Ovary (tissue), 3 donors: Measurements from ENCODE around the gene IQSEC3.

Source experiments
- EP300 ChIP-seq: sonication (generic); formaldehyde crosslinking; IDR thresholded peaks from one replicate; pipeline ENCODE4 v1.6.1; 2017; ENCODE audit warnings: antibody characterized with exemption
- POLR2A ChIP-seq: fragments of 450-650 bp; IDR thresholded peaks from one replicate; pipeline ENCODE4 v1.6.1; 2017; ENCODE audit warnings: antibody characterized with exemption, mild to moderate bottlenecking, moderate library complexity
- TF ChIP-seq, protein P1 (sequence below), 3 donors: fragments of 450-650 bp in 2 of 3; fragments of 200-600 bp in 1 of 3; IDR thresholded peaks; one replicate each; pipeline versions ENCODE4 v1.5.1 to v1.8.0; 2016 to 2022; ENCODE audit warnings: antibody characterized with exemption in 3 of 3, mild to moderate bottlenecking in 1 of 3
- donor health status: DM: no; HTN: no; CAD: no.

DNA sequence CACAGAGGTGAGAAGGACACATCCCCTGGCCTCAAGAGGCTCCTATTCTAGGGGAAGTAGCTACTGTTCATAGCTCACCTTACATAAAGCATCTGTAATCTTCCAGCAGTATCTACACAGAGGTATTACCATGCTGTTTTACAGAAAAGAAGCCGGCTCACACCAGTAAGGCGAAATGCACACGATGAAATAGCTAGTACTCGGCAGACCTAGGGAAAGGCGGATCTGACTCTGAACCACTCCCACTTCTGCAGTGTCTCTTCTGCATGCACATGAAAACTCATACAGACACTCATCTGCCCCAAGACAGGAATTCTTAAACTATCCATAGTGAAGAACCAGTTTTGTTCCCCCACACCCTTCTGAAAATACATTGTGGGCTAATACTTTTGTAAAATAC lies 73.6 kb downstream of the IQSEC3 start:
- TF ChIP-seq POLR2A, result no peak
- TF ChIP-seq, protein P1, sequence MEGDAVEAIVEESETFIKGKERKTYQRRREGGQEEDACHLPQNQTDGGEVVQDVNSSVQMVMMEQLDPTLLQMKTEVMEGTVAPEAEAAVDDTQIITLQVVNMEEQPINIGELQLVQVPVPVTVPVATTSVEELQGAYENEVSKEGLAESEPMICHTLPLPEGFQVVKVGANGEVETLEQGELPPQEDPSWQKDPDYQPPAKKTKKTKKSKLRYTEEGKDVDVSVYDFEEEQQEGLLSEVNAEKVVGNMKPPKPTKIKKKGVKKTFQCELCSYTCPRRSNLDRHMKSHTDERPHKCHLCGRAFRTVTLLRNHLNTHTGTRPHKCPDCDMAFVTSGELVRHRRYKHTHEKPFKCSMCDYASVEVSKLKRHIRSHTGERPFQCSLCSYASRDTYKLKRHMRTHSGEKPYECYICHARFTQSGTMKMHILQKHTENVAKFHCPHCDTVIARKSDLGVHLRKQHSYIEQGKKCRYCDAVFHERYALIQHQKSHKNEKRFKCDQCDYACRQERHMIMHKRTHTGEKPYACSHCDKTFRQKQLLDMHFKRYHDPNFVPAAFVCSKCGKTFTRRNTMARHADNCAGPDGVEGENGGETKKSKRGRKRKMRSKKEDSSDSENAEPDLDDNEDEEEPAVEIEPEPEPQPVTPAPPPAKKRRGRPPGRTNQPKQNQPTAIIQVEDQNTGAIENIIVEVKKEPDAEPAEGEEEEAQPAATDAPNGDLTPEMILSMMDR (IDR thresholded peaks at IDR 0.05), result no peak
- no peak for TF ChIP-seq EP300
